ENCODE results near the gene NLRP11.
A peak's percentile ranks its signal among the peaks of the same experiment; 100 is the strongest.

NLRP11 gene

GRCh38 chr19:55831846-55832245 lies at the start of gene NLRP11:
NLRP11 (minus strand) TSS chr19:55831999; CDS start chr19:55818174, 13,825 bp downstream.
- Histone ChIP-seq H4K20me1 (no peaks in the 10 kb centered on the region), H3K27me3 (no peaks in the 10 kb centered on the region), H3K36me3 (no peaks in the 10 kb centered on the region), H3K4me1 (no peaks in the 10 kb centered on the region), H3K4me3 (no peak within 1 kb of the TSS), H3K9ac (no peak within 1 kb of the TSS), H3K9me3 (replicated peaks in 1 of 11) (peaks cover 11 to 18% (median 13%) of the 10 kb centered on the region in 11 experiments; a peak in 21 of 22 replicates), H3K27ac (no peak within 1 kb of the TSS), H3K4me2 (no peak within 1 kb of the TSS)
- TF ChIP-seq Cebpa-rat (IDR thresholded peaks at IDR 0.05), result no peak

GRCh38 chr19:55877211-55877610 lies 45.4 kb upstream of the NLRP11 start:
- H3K27ac ChIP-seq, result no peak overlapping the region
- no peak overlapping the region for H3K4me3 ChIP-seq
- H3K9me3 ChIP-seq (replicated peaks in 1 of 11), result peaks cover 9 to 47% (median 18%) of the 10 kb centered on the region in 11 experiments; a peak in 19 of 22 replicates
- no peaks in the 10 kb centered on the region for H3K27me3 ChIP-seq
- H3K4me1 ChIP-seq, result no peaks in the 10 kb centered on the region
- TF ChIP-seq Cebpa-rat (IDR thresholded peaks at IDR 0.05), result no peak
- H3K36me3 ChIP-seq, result no peaks in the 10 kb centered on the region
- H3K4me2 ChIP-seq, result no peak overlapping the region
- no peak overlapping the region for H3K9ac ChIP-seq
- no peaks in the 10 kb centered on the region for H4K20me1 ChIP-seq

- no peaks in the 10 kb centered on the region for H3K36me3 ChIP-seq
- no peaks in the 10 kb centered on the region for H4K20me1 ChIP-seq
- H3K4me3 ChIP-seq, result no peak overlapping the region
- no peaks in the 10 kb centered on the region for H3K4me1 ChIP-seq
- H3K9me3 ChIP-seq (replicated peaks in 1 of 11), result peaks cover 0 to 39% (median 18%) of the 10 kb centered on the region in 11 experiments; a peak in 15 of 22 replicates
- no peaks in the 10 kb centered on the region for H3K27me3 ChIP-seq
- no peak for TF ChIP-seq Cebpa-rat (IDR thresholded peaks at IDR 0.05)
- H3K4me2 ChIP-seq, result no peak overlapping the region
- H3K9ac ChIP-seq, result no peak overlapping the region
- no peak overlapping the region for H3K27ac ChIP-seq
Observed at GRCh38 chr19:55870736-55871135, 38.9 kb upstream of the NLRP11 start.

- Histone ChIP-seq H3K4me3 (no peak overlapping the region), H3K36me3 (no peaks in the 10 kb centered on the region), H3K27me3 (no peaks in the 10 kb centered on the region), H4K20me1 (no peaks in the 10 kb centered on the region), H3K9me3 (replicated peaks in 1 of 11) (peaks cover 3 to 39% (median 18%) of the 10 kb centered on the region in 11 experiments; a peak in 18 of 22 replicates), H3K4me2 (no peak overlapping the region), H3K27ac (no peak overlapping the region), H3K9ac (no peak overlapping the region), H3K4me1 (no peaks in the 10 kb centered on the region)
- TF ChIP-seq Cebpa-rat (IDR thresholded peaks at IDR 0.05), result no peak
Observed at GRCh38 chr19:55867101-55867500, 35.3 kb upstream of the NLRP11 start.

- Histone ChIP-seq H3K4me3 (no peak overlapping the region), H3K9me3 (replicated peaks in 1 of 11) (peaks cover 3 to 35% (median 18%) of the 10 kb centered on the region in 11 experiments; a peak in 17 of 22 replicates), H3K4me2 (no peak overlapping the region), H3K27ac (no peak overlapping the region), H4K20me1 (no peaks in the 10 kb centered on the region), H3K4me1 (no peaks in the 10 kb centered on the region), H3K27me3 (no peaks in the 10 kb centered on the region), H3K36me3 (no peaks in the 10 kb centered on the region), H3K9ac (no peak overlapping the region)
- no peak for TF ChIP-seq Cebpa-rat (IDR thresholded peaks at IDR 0.05)
Observed at GRCh38 chr19:55866521-55866920, 34.7 kb upstream of the NLRP11 start.

- Histone ChIP-seq H3K27ac (no peak overlapping the region), H3K9ac (no peak overlapping the region), H3K27me3 (no peaks in the 10 kb centered on the region), H3K4me1 (peaks cover 0 to 41% (median 9%) of the 10 kb centered on the region in 10 experiments; a peak in 14 of 20 replicates), H3K4me3 (no peak overlapping the region), H3K36me3 (no peaks in the 10 kb centered on the region), H3K4me2 (peak overlapping the region in 5 of 11 experiments; percentile 0 to 26 (median 17); a peak in 3 of 22 replicates), H4K20me1 (no peaks in the 10 kb centered on the region), H3K9me3 (replicated peaks in 1 of 11) (peaks cover 4 to 19% (median 10%) of the 10 kb centered on the region in 11 experiments; a peak in 15 of 22 replicates)
- TF ChIP-seq Cebpa-rat (IDR thresholded peaks at IDR 0.05), result no peak
Observed at GRCh38 chr19:55858969-55859368, 27.2 kb upstream of the NLRP11 start.

- Histone ChIP-seq H3K36me3 (no peaks in the 10 kb centered on the region), H3K27me3 (no peaks in the 10 kb centered on the region), H3K27ac (no peak overlapping the region), H3K4me1 (peaks cover 0 to 41% (median 10%) of the 10 kb centered on the region in 10 experiments; a peak in 14 of 20 replicates), H4K20me1 (no peaks in the 10 kb centered on the region), H3K9me3 (replicated peaks in 1 of 11) (peaks cover under 1 to 18% (median 10%) of the 10 kb centered on the region in 11 experiments; a peak in 14 of 22 replicates), H3K4me2 (peak overlapping the region in 3 of 11 experiments; percentile 64 to 90 (median 76); a peak in 6 of 22 replicates), H3K4me3 (no peak overlapping the region), H3K9ac (no peak overlapping the region)
- TF ChIP-seq Cebpa-rat (IDR thresholded peaks at IDR 0.05), result no peak
Observed at GRCh38 chr19:55858401-55858800, 26.6 kb upstream of the NLRP11 start.

GRCh38 chr19:55857974-55858373 lies 26.2 kb upstream of the NLRP11 start:
- H3K4me1 ChIP-seq, result peaks cover 0 to 41% (median 10%) of the 10 kb centered on the region in 10 experiments; a peak in 14 of 20 replicates
- peaks cover 0 to 18% (median 10%) of the 10 kb centered on the region in 11 experiments; a peak in 12 of 22 replicates for H3K9me3 ChIP-seq (replicated peaks in 1 of 11)
- H4K20me1 ChIP-seq, result no peaks in the 10 kb centered on the region
- H3K27me3 ChIP-seq, result no peaks in the 10 kb centered on the region
- no peak overlapping the region for H3K4me3 ChIP-seq
- H3K4me2 ChIP-seq, result peak overlapping the region in 5 of 11 experiments; percentile 41 to 90 (median 64); a peak in 10 of 22 replicates
- TF ChIP-seq Cebpa-rat (IDR thresholded peaks at IDR 0.05), result no peak
- H3K9ac ChIP-seq, result no peak overlapping the region
- no peaks in the 10 kb centered on the region for H3K36me3 ChIP-seq
- H3K27ac ChIP-seq, result no peak overlapping the region

- no peaks in the 10 kb centered on the region for H3K27me3 ChIP-seq
- H3K36me3 ChIP-seq, result no peaks in the 10 kb centered on the region
- peaks cover 0 to 41% (median 10%) of the 10 kb centered on the region in 10 experiments; a peak in 14 of 20 replicates for H3K4me1 ChIP-seq
- H3K9me3 ChIP-seq (replicated peaks in 1 of 11), result peaks cover 0 to 18% (median 10%) of the 10 kb centered on the region in 11 experiments; a peak in 12 of 22 replicates
- H3K9ac ChIP-seq, result no peak overlapping the region
- H4K20me1 ChIP-seq, result no peaks in the 10 kb centered on the region
- H3K4me3 ChIP-seq, result no peak overlapping the region
- no peak for TF ChIP-seq Cebpa-rat (IDR thresholded peaks at IDR 0.05)
- peak overlapping the region in 2 of 11 experiments; percentile 32 to 42; a peak in 4 of 22 replicates for H3K27ac ChIP-seq
- H3K4me2 ChIP-seq, result peak overlapping the region in 5 of 11 experiments; percentile 41 to 90 (median 64); a peak in 11 of 22 replicates
Observed at GRCh38 chr19:55857149-55857548, 25.4 kb upstream of the NLRP11 start.

Data from BLaER1 treated with 17β-estradiol and CSF1 and Interleukin-3, amounts not matched to agents 10 nM and 100 nM (cell line).